ENCODE results near the gene RDH14.
A peak's percentile ranks its signal among the peaks of the same experiment; 100 is the strongest.

RDH14 gene, protein sequence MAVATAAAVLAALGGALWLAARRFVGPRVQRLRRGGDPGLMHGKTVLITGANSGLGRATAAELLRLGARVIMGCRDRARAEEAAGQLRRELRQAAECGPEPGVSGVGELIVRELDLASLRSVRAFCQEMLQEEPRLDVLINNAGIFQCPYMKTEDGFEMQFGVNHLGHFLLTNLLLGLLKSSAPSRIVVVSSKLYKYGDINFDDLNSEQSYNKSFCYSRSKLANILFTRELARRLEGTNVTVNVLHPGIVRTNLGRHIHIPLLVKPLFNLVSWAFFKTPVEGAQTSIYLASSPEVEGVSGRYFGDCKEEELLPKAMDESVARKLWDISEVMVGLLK

GRCh38 chr2:18560031-18560796 lies at the start of gene RDH14:
TSS of gene RDH14 (minus strand) at chr2:18560653. CDS start at chr2:18560572, 81 bp downstream.
- DNase-seq (ENCODE audit: low read depth, low spot score) = peak; percentile 95
- TF ChIP-seq YY1 (IDR thresholded peaks at IDR 0.05; ENCODE audit: insufficient read depth, insufficient read length) (no peak), SUZ12 (IDR thresholded peaks at IDR 0.05; ENCODE audit: extremely low read depth, insufficient read depth, insufficient read length) (no peak), ZNF274 (IDR thresholded peaks at IDR 0.05; ENCODE audit: low read depth, low read length) (no peak)
- peaks cover 16% of the 10 kb centered on the region for H3K36me3 ChIP-seq (ENCODE audit: insufficient read depth, insufficient read length, low read length)
- H3K9me3 ChIP-seq (ENCODE audit: insufficient read depth, low read length) = no peaks in the 10 kb centered on the region
- H3K9ac ChIP-seq (ENCODE audit: insufficient read length, low read depth) = peak within 1 kb of the TSS; percentile 89
- H3K4me1 ChIP-seq (ENCODE audit: insufficient read depth, insufficient read length) = no peaks in the 10 kb centered on the region
- no peaks in the 10 kb centered on the region for H3K27me3 ChIP-seq (ENCODE audit: insufficient read depth, insufficient read length)
- peak within 1 kb of the TSS; percentile 83 for H3K4me3 ChIP-seq (ENCODE audit: insufficient read length, low read depth)

- Histone ChIP-seq H3K36me3 (ENCODE audit: insufficient read depth, insufficient read length, low read length) (no peaks in the 10 kb centered on the region), H3K9ac (ENCODE audit: insufficient read length, low read depth) (no peak overlapping the region), H3K4me3 (ENCODE audit: insufficient read length, low read depth) (no peak overlapping the region), H3K4me1 (ENCODE audit: insufficient read depth, insufficient read length) (no peaks in the 10 kb centered on the region), H3K9me3 (ENCODE audit: insufficient read depth, low read length) (no peaks in the 10 kb centered on the region), H3K27me3 (ENCODE audit: insufficient read depth, insufficient read length) (no peaks in the 10 kb centered on the region)
- TF ChIP-seq SUZ12 (IDR thresholded peaks at IDR 0.05; ENCODE audit: extremely low read depth, insufficient read depth, insufficient read length) = no peak
- TF ChIP-seq YY1 (IDR thresholded peaks at IDR 0.05; ENCODE audit: insufficient read depth, insufficient read length) = no peak
- TF ChIP-seq ZNF274 (IDR thresholded peaks at IDR 0.05; ENCODE audit: low read depth, low read length) = no peak
- DNase-seq (ENCODE audit: low read depth, low spot score) = no peak
Measured at GRCh38 chr2:18610090-18610489, 49.6 kb upstream of the RDH14 start.

DNA sequence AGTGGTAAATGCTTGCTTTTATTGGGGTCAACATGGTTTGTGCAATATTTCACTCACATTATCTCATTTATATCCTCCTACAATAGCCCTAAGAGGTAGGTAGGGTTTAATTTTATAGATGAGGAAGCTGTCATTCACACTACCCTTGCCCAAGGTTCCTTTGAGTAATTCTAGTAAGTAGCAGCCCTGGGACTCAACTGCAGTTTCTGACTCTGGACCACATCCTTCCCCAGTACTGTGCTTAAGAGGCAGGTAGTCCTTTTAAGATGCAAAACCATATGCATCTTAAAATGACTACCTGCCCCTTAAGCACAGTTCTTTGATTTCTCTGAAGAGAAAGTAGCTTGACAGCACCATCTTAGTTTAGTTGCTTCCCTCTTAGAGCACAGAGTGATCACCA lies 44.7 kb upstream of the RDH14 start:
- no peak for DNase-seq (ENCODE audit: low read depth, low spot score)
- no peaks in the 10 kb centered on the region for H3K4me1 ChIP-seq (ENCODE audit: insufficient read depth, insufficient read length)
- no peak overlapping the region for H3K9ac ChIP-seq (ENCODE audit: insufficient read length, low read depth)
- TF ChIP-seq SUZ12 (IDR thresholded peaks at IDR 0.05; ENCODE audit: extremely low read depth, insufficient read depth, insufficient read length) = no peak
- TF ChIP-seq ZNF274 (IDR thresholded peaks at IDR 0.05; ENCODE audit: low read depth, low read length) = no peak
- TF ChIP-seq YY1 (IDR thresholded peaks at IDR 0.05; ENCODE audit: insufficient read depth, insufficient read length) = no peak
- H3K4me3 ChIP-seq (ENCODE audit: insufficient read length, low read depth) = no peak overlapping the region
- H3K27me3 ChIP-seq (ENCODE audit: insufficient read depth, insufficient read length) = no peaks in the 10 kb centered on the region
- H3K36me3 ChIP-seq (ENCODE audit: insufficient read depth, insufficient read length, low read length) = no peaks in the 10 kb centered on the region
- no peaks in the 10 kb centered on the region for H3K9me3 ChIP-seq (ENCODE audit: insufficient read depth, low read length)

DNA sequence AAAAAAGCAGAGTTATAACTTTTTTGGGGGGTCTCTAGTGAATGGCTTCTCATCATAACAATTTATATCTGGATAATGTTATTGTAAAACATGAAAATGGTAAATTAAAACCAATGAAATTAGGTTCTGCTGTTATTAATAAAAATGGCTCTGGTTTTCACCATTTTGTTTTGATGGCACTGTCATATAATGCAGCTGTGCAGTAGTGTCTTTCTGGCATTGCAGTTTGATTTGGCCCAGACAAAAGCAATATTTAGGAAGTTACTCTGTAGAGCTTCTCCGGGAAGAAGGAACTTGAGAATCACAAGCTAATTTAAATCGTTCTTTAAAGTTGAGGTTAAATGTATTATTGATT lies 44.1 kb upstream of the RDH14 start:
- Histone ChIP-seq H3K36me3 (ENCODE audit: insufficient read depth, insufficient read length, low read length) (no peaks in the 10 kb centered on the region), H3K27me3 (ENCODE audit: insufficient read depth, insufficient read length) (no peaks in the 10 kb centered on the region), H3K4me1 (ENCODE audit: insufficient read depth, insufficient read length) (no peaks in the 10 kb centered on the region), H3K4me3 (ENCODE audit: insufficient read length, low read depth) (no peak overlapping the region), H3K9me3 (ENCODE audit: insufficient read depth, low read length) (no peaks in the 10 kb centered on the region), H3K9ac (ENCODE audit: insufficient read length, low read depth) (no peak overlapping the region)
- TF ChIP-seq ZNF274 (IDR thresholded peaks at IDR 0.05; ENCODE audit: low read depth, low read length) (no peak), SUZ12 (IDR thresholded peaks at IDR 0.05; ENCODE audit: extremely low read depth, insufficient read depth, insufficient read length) (no peak), YY1 (IDR thresholded peaks at IDR 0.05; ENCODE audit: insufficient read depth, insufficient read length) (no peak)
- no peak for DNase-seq (ENCODE audit: low read depth, low spot score)

- DNase-seq (ENCODE audit: low read depth, low spot score) = no peak
- H3K27me3 ChIP-seq (ENCODE audit: insufficient read depth, insufficient read length) = no peaks in the 10 kb centered on the region
- no peaks in the 10 kb centered on the region for H3K4me1 ChIP-seq (ENCODE audit: insufficient read depth, insufficient read length)
- H3K9ac ChIP-seq (ENCODE audit: insufficient read length, low read depth) = no peak overlapping the region
- no peak for TF ChIP-seq SUZ12 (IDR thresholded peaks at IDR 0.05; ENCODE audit: extremely low read depth, insufficient read depth, insufficient read length)
- TF ChIP-seq ZNF274 (IDR thresholded peaks at IDR 0.05; ENCODE audit: low read depth, low read length) = no peak
- no peak for TF ChIP-seq YY1 (IDR thresholded peaks at IDR 0.05; ENCODE audit: insufficient read depth, insufficient read length)
- no peaks in the 10 kb centered on the region for H3K36me3 ChIP-seq (ENCODE audit: insufficient read depth, insufficient read length, low read length)
- H3K4me3 ChIP-seq (ENCODE audit: insufficient read length, low read depth) = no peak overlapping the region
- no peaks in the 10 kb centered on the region for H3K9me3 ChIP-seq (ENCODE audit: insufficient read depth, low read length)
Measured at GRCh38 chr2:18603854-18604530, 43.5 kb upstream of the RDH14 start.

DNA sequence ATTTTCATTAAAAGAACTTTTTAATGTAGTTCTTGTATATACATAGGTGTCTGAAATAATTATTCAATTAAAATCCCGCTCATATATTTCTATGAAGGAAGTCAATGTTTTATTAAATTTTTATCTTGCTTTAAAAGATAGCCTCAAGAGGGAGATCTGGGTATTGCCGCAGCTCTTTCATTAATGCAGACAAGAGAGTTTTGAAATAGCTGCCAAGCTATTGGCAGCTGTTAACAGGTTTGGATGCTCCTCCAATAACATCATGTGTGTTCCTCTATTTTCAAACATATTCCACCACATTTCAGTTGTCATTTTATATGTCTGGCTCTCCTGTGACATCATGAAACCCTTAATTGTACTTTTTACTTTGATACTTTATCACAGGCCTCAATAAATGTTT lies 41.8 kb upstream of the RDH14 start:
- Histone ChIP-seq H3K4me1 (ENCODE audit: insufficient read depth, insufficient read length) (no peaks in the 10 kb centered on the region), H3K9ac (ENCODE audit: insufficient read length, low read depth) (no peak overlapping the region), H3K4me3 (ENCODE audit: insufficient read length, low read depth) (no peak overlapping the region), H3K27me3 (ENCODE audit: insufficient read depth, insufficient read length) (no peaks in the 10 kb centered on the region), H3K9me3 (ENCODE audit: insufficient read depth, low read length) (no peaks in the 10 kb centered on the region), H3K36me3 (ENCODE audit: insufficient read depth, insufficient read length, low read length) (no peaks in the 10 kb centered on the region)
- no peak for DNase-seq (ENCODE audit: low read depth, low spot score)
- TF ChIP-seq SUZ12 (IDR thresholded peaks at IDR 0.05; ENCODE audit: extremely low read depth, insufficient read depth, insufficient read length) = no peak

GRCh38 chr2:18600255-18600613 lies 39.8 kb upstream of the RDH14 start:
- no peak for DNase-seq (ENCODE audit: low read depth, low spot score)
- Histone ChIP-seq H3K36me3 (ENCODE audit: insufficient read depth, insufficient read length, low read length) (no peaks in the 10 kb centered on the region), H3K4me3 (ENCODE audit: insufficient read length, low read depth) (no peak overlapping the region), H3K9me3 (ENCODE audit: insufficient read depth, low read length) (no peaks in the 10 kb centered on the region), H3K9ac (ENCODE audit: insufficient read length, low read depth) (no peak overlapping the region), H3K4me1 (ENCODE audit: insufficient read depth, insufficient read length) (no peaks in the 10 kb centered on the region), H3K27me3 (ENCODE audit: insufficient read depth, insufficient read length) (no peaks in the 10 kb centered on the region)
- TF ChIP-seq SUZ12 (IDR thresholded peaks at IDR 0.05; ENCODE audit: extremely low read depth, insufficient read depth, insufficient read length) (no peak), ZNF274 (IDR thresholded peaks at IDR 0.05; ENCODE audit: low read depth, low read length) (no peak), YY1 (IDR thresholded peaks at IDR 0.05; ENCODE audit: insufficient read depth, insufficient read length) (no peak)
